ENCODE results near the gene NAPG.
"Not testable (repeated sequence)": the region's sequence is repeated elsewhere in the genome, so short reads cannot be mapped to it uniquely, and the experiment has no call there.

NAPG gene

DNA sequence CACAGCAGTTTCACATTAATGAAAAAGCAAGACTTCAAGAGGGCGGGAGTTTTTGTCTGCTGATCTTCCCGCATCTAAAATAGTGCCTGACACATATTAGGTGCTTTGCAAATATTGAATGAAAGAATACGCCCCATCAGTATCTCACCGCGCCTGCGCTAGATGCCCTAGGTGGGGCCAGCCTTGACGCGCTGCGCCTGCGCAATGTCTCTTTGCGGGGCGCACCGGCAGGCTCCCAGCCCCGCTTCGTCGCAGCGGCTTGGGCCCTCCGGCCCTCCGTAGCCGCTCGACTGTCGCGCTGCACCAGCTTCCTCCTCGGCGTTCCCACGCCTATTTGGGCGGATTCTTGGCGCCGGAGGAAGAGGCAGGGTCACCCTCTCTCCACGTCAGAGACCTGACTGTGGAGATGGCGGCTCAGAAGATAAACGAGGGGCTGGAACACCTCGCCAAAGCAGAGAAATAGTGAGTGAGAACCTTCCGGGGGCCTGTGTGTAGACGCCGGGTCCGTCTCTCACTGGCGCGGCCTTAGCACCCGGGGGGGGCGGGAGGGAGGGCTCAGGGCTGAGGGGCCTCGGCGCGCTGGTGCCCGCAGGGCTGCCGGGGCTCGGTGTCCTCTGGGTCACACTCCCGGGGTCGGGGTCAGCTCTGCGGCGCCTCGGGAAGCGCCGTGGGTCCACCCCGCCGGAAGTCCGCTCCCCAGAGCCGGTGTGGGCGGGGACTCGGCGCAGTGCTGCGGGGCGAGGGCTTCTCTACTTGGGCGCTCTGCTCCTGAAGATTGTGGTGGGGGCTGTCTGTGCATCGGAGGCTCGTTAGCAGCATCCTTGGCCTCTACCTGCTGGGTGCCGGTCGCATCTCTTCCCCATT lies at the start of gene NAPG:
TSS of gene NAPG (plus strand) at position 331 of the 864 bp plus-strand sequence. CDS start at position 407, 76 bp downstream.
- peak; percentile 82 for DNase-seq

DNA sequence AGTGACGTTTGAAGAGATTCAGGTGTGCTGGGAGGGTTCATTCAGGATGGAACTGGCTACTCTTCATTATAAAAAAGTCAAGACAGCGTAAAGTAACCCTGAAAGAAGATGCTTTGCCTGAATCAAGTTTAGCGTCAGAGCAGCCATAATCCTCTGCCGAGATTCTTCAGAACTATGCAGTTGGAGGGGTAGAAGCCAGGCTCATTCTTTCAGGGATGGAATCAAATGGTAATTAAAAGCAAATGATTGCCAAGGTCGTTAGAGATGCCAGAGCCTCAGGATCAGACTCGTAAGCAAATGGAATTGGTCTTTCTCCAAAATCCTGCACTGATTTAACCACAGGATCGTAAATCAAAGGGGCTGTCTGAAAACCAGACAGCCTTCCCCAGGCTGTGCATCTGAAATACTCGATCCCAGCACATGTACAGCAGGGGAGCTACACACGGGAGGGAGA lies 49.5 kb upstream of the NAPG start:
- peak; percentile 26 for DNase-seq

- DNase-seq, result no peak
Measured at GRCh38 chr18:10477121-10477862, 48.5 kb upstream of the NAPG start.

DNA sequence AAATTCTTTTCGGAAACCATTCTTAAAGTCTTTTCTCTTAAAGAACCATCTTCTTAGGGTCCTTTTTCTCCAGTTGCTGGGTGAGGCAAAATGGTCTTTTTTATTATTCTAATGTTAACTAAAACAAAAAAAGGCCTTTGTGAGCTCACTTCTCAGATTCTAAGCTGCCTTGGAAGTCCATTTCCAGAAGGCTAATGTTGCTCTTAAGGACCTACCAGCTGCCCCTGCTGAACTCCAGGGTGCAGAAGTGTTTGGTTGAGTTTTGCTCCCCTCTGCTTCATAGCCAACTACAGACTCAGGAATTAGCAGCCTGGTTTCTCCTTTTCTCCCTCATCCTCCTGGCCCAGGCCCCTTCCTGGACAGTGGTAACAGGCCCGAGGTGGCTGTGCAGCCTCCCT lies 48.0 kb upstream of the NAPG start:
- no peak for DNase-seq

GRCh38 chr18:10481831-10482230 lies 44.0 kb upstream of the NAPG start:
- DNase-seq, result no peak

DNA sequence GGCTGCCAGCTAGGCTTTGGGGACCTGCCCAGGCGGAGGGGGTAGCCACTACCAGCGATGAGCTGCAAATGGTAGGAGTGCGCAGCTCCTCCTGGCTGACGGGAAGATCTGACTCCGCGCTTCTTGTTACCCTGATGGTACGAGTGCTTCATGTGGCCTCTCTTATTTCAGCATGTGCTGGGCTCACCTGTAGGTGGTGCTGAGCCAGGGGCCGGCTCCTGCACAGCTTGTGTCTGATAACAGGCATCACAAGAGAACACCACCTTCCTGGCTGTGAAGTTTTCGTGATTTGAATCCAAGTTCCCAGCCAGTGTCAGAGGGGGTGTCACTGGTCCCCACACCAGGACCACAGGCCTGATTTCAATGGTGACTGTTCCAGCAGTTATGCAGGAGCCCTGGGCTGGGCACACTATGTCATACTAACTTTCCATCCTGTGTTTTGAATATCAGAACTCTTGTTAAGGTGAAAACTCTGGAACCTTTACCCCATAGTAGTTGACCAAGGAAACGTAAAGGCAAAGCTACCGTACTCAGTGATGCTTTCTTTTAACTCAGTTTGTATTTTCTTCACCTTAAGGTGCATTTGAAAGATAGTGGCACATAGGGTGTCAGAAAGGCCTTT lies 43.4 kb upstream of the NAPG start:
- no peak for DNase-seq

GRCh38 chr18:10482985-10483949 lies 42.6 kb upstream of the NAPG start:
- no peak for DNase-seq

DNA sequence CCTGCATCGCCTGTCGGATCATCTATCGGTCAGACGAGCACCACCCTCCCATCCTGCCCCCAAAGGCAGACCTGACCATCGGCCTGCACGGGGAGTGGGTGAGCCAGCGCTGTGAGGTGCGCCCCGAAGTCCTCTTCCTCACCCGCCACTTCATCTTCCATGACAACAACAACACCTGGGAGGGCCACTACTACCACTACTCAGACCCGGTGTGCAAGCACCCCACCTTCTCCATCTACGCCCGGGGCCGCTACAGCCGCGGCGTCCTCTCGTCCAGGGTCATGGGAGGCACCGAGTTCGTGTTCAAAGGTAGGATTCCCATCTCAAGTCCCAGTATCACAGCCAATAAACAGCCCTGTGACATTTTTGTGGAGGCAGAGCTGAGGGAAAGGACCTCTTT lies 40.4 kb upstream of the NAPG start:
- no peak for DNase-seq

- DNase-seq, result no peak
Measured at GRCh38 chr18:10486362-10486761, 39.5 kb upstream of the NAPG start.

DNA sequence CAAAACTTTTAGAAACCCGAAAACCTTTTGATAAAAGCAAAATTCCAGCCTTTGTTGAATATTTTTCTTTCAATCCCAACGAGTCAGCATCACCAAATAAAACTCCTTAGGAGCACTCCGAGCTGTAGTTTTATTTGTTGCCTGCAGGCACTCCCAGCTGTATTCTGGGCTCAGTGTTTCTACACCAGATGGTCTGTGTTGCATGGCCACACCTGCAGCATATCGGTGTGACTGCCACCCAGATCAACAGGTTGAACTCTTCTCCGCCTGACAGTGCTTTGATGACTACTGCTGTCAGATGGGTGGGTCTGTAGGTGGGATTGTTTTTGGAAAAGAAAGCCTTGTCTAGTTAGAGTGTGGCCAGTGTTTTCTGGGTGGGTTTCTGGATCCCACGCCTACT lies 38.7 kb upstream of the NAPG start:
- DNase-seq, result no peak

DNA sequence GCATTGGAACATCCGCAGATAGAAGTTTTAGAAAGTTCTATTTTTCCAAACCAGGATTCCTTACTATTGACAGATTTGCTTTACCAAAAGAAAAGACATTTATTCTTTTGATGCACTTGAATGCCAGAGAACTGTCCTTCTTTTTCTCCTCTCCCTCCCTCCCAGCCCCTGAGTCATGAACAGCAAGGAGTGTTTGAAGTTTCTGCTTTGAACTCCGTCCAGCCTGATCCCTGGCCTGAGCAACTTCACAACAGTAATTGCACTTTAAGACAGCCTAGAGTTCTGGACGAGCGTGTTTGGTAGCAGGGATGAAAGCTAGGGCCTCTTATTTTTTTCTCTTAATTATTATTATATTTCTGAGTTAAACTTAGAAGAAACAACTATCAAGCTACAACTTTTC lies 37.8 kb upstream of the NAPG start:
- no peak for DNase-seq

GRCh38 chr18:10490401-10491165 lies 35.2 kb upstream of the NAPG start:
- no peak for DNase-seq

GRCh38 chr18:10495936-10496335 lies 29.9 kb upstream of the NAPG start:
- DNase-seq, result no peak

- DNase-seq, result no peak
Measured at GRCh38 chr18:10497206-10497749, 28.5 kb upstream of the NAPG start.

DNA sequence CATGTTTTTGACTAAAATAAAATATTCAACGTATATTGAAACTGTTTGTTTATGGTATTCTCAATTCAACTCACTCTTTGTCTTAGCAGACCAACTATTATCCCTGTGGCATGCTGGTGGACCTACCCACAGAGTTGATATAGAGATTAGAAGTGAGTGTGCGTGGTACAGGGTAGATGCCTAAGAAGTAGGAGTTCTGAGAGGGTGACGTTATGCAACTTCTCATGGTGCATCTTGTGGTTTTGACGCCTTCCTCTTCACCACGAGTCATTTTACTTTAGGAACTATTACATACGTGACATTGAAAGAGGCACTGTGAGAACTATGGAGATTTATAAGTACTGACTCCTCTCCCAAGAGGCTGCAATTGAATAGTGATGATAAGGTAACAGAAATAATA lies 26.6 kb upstream of the NAPG start:
- no peak for DNase-seq

GRCh38 chr18:10500038-10500437 lies 25.8 kb upstream of the NAPG start:
- DNase-seq, result no peak

DNA sequence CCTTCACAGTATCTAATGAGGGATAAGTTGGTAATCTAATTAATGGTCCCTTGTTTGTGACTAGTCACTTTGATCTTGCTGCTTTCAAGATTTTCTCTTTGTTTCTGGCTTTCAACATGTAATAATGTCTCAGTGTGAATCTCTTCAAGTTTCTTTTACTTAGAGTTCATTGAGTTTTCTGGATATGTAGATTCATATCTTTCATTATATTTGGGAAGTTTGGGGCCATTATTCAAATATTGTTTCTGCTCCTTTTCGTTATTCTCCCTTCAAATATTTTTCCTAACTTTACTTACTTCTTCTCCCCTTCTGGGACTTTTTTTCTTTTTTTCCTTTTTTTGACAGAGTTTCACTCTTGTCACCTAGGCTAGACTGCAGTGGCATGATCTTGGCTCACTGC lies 21.1 kb upstream of the NAPG start:
- no peak for DNase-seq

DNA sequence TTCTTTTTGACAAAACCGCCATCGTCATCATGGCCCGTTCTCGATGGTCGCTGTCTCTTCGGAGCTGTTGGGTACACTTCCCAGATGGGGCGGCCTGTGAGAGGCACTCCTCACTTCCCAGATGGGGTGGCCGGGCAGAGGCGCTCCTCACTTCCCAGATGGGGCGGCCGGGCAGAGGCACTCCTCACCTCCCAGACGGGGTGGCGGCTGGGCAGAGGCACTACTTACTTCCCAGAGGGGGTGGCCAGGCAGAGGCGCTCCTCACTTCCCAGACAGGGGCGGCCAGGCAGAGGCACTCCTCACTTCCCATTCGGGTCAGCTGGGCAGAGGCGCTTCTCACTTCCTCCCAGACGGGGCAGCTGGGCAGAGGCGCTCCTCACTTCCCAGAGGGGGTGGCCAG lies 19.9 kb upstream of the NAPG start:
- not testable (repeated sequence) for DNase-seq

- no peak for DNase-seq
Measured at GRCh38 chr18:10508591-10508990, 17.2 kb upstream of the NAPG start.

DNA sequence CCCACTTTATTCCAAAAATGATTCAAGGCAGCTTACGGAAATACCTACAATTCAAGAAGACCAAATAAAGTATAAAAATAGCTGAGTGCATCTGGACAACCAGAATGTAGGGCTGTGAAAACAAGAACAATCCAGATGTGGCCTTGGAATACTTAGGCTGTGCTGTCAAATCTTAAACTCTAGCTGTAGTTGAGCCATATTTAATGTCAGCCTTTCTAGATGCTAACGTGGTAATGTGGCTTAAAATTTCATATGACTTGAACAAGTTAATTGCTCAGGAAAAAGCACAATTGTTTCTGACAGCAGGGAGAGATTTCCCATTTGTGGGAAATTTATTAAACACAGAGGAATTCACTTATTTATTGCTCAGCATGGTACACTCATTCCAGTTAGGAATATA lies 14.6 kb upstream of the NAPG start:
- no peak for DNase-seq

GRCh38 chr18:10514082-10514481 lies 11.7 kb upstream of the NAPG start:
- peak; percentile 48 for DNase-seq

Data from NCI-H446 treated with DMSO at 0.1 percent for 48 hours (cell line).